Stimulated activated CD4-positive, alpha-beta T cell treated with anti-CD3 and anti-CD28 coated beads, Interleukin-15, amount 100 ng/mL, for 24 hours (primary cell): ENCODE measurements around the gene TNPO1.

Experiments used
- DNase-seq: peaks from one replicate; pipeline ENCODE4 v3.0.0-alpha.2; 2020

Gene TNPO1

GRCh38 chr5:72818866-72819534 lies 2.5 kb downstream of the TNPO1 start:
- DNase-seq, result peak; percentile 66

DNA sequence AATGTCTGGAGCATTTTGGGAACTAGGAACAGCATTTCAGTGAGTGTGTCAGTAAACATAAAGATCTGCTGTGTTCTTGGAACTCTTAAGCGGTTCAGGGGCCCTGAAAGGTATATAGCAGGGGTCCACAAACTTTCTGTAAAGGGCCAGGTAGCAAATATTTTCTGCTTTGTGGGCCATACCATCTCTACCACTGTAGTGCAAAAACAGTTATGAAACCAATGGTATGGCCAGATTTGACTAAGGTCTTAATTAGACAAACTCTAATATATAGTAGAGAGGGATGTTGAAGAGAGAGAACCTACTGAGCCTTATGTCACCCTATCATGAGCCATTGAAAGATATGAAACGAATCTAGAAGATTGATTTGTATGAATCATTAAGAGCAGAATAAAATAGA lies 5.3 kb downstream of the TNPO1 start:
- no peak for DNase-seq

DNA sequence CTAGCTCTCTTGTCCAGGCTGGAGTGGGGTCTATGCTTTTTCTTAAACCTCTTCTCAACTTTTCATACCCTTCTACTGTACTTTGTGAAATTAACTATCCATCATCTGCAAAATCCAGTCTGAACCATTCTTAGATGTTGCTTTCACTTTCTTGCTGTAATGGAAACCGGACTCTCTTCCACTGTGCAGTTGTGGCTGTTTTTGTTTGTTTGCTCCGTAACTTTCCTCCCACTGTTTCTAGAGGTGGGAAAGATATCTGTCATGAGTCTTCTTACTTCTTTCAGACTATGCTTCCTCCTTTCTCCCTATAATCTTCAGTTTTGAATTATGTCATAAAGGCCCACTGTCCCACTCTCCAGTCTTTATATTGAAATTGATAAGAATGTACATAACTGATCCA lies 6.5 kb downstream of the TNPO1 start:
- no peak for DNase-seq

- no peak for DNase-seq
Observed at GRCh38 chr5:72829707-72830106, 13.2 kb downstream of the TNPO1 start.

- no peak for DNase-seq
Observed at GRCh38 chr5:72830362-72830761, 13.9 kb downstream of the TNPO1 start.

DNA sequence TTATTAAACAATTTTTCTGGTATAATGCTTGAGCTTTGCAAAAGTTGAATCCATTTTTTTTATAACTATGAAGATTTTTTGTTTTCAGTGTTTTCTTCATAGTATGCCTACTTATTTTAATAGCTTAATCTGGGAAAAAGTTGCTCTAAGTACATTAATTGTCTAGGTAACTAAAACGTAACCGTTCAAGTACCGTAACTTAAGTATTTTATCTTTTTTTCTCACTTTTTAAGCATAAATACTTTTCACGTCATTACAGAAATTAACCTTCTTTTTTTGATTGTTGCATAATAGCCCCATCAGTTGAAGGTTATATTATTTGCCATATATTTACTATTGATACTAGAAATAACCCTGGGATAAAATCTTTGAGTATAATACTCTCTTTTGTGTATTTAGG lies 15.2 kb downstream of the TNPO1 start:
- no peak for DNase-seq

- DNase-seq, result no peak
Observed at GRCh38 chr5:72834924-72835323, 18.5 kb downstream of the TNPO1 start.

GRCh38 chr5:72835633-72836032 lies 19.2 kb downstream of the TNPO1 start:
- DNase-seq, result no peak

- DNase-seq, result no peak
Observed at GRCh38 chr5:72836810-72837209, 20.3 kb downstream of the TNPO1 start.

DNA sequence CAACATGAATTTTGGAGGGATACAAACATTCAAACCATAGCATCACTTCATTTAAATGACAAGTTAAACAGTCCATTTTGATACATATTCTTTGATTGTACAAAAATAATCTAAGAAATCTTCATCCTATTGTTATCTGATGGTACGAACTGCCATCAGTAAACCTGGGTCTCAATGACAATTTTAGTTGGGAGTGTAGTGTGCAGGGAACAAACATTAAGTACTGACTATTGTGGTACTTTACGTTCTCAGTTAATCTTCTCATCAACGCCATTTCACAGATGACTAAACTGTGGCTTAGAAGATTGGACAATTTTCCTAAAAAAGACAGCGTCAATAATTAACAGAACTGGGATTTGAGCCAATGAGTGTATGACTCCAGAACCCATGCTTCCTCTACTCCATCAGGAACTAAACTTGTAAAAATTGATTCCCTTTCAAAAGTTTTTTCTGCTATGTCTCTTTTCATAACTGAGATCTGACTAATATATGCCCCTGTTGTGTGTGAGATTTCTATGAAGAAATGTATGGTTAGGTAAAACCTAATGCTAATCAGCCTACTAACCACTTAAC lies 21.1 kb downstream of the TNPO1 start:
- DNase-seq, result no peak

- no peak for DNase-seq
Observed at GRCh38 chr5:72840041-72840440, 23.6 kb downstream of the TNPO1 start.

GRCh38 chr5:72841756-72842535 lies 25.5 kb downstream of the TNPO1 start:
- DNase-seq, result no peak

DNA sequence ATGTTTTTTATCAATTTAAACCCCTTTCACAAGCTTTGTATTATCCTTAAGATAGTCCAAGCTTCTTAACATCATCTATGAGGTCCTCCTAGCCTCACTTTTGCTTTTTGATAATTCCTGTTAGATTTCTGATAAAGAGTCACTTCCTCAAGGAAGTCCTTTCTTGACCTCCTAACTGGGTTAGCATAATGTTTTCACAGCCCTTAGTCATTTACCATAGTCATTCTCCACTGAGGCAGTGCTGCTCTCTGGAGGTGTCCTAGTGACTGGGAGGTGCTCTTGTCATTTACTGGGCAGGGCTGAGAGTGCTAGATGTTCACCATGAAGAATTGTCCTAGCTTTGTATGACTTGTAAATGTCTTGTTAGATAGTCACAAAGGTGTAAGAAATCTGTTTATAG lies 26.4 kb downstream of the TNPO1 start:
- DNase-seq, result no peak

DNA sequence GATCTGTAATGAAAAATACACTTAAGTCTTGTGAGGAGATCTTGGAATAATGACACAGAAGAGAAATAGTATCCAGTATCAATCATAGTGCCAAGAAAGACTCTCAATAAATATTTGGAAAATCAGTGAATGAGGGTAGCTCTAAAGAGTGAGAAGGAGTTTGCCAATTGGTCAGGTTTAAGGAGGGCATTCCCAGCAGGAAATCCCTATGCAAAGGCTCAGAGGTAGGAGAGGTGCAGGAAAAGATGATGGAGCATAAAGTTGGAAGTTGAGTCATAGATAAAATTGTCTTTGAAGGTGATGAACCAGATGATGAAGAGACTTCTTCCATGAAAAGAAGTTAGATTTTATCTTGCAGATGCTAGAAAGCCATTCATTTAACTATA lies 27.8 kb downstream of the TNPO1 start:
- DNase-seq, result no peak

DNA sequence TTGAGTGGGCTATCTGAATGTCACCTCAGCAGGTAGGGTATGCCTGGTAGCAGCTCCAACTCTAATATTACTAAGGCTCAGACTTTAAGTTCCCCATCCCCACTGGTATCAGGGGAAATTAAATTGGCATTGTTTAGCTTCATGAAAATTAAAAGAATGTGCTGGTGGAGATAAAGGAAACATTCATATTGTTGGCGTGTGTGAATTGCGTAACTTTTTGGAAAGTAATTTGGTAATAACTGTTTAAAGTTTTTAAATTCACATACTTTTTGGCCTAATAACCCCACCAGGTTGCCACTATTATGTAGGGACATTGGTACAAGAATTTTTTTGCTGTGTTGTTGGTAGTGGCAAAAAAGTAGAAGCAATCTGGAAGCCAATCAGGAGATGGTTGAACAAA lies 29.4 kb downstream of the TNPO1 start:
- DNase-seq, result no peak

GRCh38 chr5:72846483-72846882 lies 30.0 kb downstream of the TNPO1 start:
- no peak for DNase-seq

DNA sequence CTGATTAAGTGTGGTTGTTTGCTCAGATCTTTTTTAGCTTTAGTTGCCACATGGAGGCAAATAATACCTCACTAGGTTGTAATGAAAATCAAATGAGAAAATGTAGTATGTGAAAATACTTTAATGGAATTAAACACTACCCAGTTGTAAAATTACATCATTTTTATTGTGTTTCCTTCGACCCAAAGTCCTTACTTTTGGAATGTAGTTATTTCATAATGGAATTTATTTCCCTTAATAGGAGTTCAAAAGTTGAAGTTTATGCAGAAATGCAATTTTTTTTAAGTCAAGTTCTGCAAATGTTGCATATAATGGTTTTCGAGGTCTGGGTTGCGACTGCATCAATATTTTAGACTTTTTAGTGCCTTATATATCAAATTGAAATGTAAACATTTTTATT lies 31.0 kb downstream of the TNPO1 start:
- no peak for DNase-seq

DNA sequence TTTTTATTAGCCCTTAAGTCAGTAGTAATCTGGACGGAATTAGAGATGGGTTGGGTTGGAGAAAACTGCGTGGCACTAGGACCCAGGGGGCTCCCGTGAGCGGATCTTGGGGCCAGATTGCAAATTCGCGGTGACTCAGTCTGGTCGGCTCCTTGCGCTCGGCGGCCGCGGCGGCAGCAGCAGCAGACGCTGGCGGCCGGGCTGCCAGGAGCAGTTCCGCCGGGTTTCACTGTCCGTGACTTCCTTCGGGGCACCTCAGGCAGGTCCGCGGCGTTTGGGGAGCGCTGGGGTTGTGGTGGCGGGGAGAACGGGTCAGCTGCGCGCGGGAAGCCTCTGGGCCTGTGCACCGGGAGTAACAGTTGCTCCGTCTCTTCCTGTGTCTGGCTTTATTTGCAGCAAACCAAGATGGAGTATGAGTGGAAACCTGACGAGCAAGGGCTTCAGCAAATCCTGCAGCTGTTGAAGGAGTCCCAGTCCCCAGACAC lies 31.6 kb downstream of the TNPO1 start:
- DNase-seq, result peak; percentile 91

DNA sequence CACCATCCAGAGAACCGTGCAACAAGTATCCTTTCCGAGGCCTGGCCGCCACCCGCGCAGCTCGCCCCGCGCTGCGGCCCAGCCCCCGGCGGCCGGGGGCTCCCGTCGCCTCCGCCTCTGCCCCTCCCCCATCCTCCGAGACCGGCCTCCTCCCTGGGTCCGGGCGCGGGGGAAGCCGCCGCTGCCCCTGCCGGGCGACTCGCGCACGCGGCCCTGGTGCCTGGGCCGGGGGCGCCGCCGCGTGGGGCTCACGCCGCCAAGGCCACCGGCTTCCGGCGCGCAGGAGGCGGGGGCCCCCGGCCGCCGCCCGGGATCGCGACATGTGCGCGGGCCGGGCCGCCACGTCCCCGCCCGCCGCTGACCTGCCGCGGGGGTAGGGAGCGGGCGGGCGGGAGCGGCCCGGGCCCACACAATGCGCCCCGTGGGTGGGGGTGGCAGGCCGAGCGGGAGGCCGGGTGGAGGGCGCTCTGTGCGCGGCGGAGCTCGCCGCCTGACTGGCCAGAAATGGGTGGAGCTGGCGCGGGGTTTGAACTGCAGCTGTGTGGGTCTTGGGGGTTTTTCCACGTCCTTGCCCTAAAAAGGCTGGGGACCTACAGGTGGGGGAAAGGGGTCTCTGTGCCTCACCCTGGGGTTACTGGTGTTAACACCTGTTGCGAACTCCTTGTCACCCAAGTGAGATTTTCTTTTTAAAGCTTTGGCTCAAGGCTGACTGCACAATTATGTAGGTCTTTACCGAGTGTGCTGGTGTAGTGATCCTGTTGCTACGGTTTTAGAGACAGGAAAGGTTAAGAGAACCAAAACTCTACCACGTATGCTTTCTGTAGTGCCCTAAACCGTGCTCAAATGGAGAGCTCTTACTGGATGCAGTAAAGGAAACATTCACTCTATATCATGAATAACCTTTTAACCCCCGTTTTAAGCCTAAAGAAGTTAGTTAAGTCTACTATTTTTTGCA lies 32.3 kb downstream of the TNPO1 start:
- DNase-seq, result peak; percentile 64

GRCh38 chr5:72849546-72849945 lies 33.1 kb downstream of the TNPO1 start:
- no peak for DNase-seq

DNA sequence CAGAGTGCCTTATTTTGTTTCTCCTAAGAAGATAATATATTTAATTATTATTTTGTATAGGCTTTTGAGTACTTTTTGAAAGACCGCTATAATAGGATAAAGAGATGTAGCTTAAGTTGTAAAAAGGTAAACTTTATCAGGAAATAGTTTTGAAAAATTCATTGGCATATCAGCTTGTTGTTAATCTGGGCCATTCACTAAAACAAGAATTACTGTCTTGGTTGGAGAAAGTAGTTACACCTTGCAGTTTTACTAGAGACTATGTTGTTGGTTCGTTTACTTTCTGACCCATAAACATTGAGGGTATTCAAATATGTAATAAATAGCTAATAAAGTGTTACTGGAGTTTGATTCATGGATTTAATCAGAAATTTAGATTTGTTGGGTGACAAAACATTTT lies 33.7 kb downstream of the TNPO1 start:
- no peak for DNase-seq

GRCh38 chr5:72852356-72852755 lies 35.9 kb downstream of the TNPO1 start:
- no peak for DNase-seq

- DNase-seq, result no peak
Observed at GRCh38 chr5:72854419-72854818, 38.0 kb downstream of the TNPO1 start.
